ENCODE data around the gene MINK1. TPM values are rescaled to one million over a fixed set of nuclear protein-coding genes. Genes with fewer than 3 reads are reported as not detected.
A peak's percentile ranks its signal among the peaks of the same experiment; 100 is the strongest.

The MINK1 gene
- total and polyA plus RNA-seq, 2 of the 13 experiments (the other 11 are each of a cell fraction or from before 2014, with no cell fraction given), result 17.2 to 63.9 TPM

GRCh38 chr17:4944554-4945175, 111.5 kb downstream of the MINK1 start (continued):
- peak; percentile 24; the same call in 1 of the 2 replicates for TF ChIP-seq AKAP8 (CRISPR knock-in tag; IDR thresholded peaks at IDR 0.05)
- no peak for TF ChIP-seq ATF6 (CRISPR knock-in tag; conservative IDR thresholded peaks at IDR 0.05)
- TF ChIP-seq AGO2 (optimal IDR thresholded peaks at IDR 0.05; ENCODE audit: low read depth, low read length), result peak; percentile 79
- TF ChIP-seq AGO1 (IDR thresholded peaks at IDR 0.05; ENCODE audit: low read depth, low read length, poor library complexity, severe bottlenecking), result peak; percentile 70
- no peak for TF ChIP-seq GATAD1 (CRISPR knock-in tag; IDR thresholded peaks at IDR 0.05)
- TF ChIP-seq KDM2A (CRISPR knock-in tag; IDR thresholded peaks at IDR 0.05; ENCODE audit: borderline replicate concordance, low read depth), result no peak
- TF ChIP-seq AKNA (CRISPR knock-in tag; IDR thresholded peaks at IDR 0.05; ENCODE audit: borderline replicate concordance), result no peak
- no peak for TF ChIP-seq MTF2 (CRISPR knock-in tag; IDR thresholded peaks at IDR 0.05; ENCODE audit: borderline replicate concordance)
- no peak for TF ChIP-seq ZNF224 (CRISPR knock-in tag; IDR thresholded peaks at IDR 0.05)
- TF ChIP-seq GABPB1 (CRISPR knock-in tag; IDR thresholded peaks at IDR 0.05), result 0 out of 2 replicates have a peak, but pooled peaks have one; percentile 6
- TF ChIP-seq REPIN1 (CRISPR knock-in tag; IDR thresholded peaks at IDR 0.05; ENCODE audit: borderline replicate concordance, low read depth), result no peak
- TF ChIP-seq DMTF1 (CRISPR knock-in tag; IDR thresholded peaks at IDR 0.05), result no peak
- TF ChIP-seq ZFP91 (CRISPR knock-in tag; IDR thresholded peaks at IDR 0.05; ENCODE audit: borderline replicate concordance), result peak; percentile 34; the same call in 1 of the 2 replicates
- TF ChIP-seq HNRNPUL1 (IDR thresholded peaks at IDR 0.05; ENCODE audit: low read depth, low read length), result no peak
- TF ChIP-seq POLR2G (IDR thresholded peaks at IDR 0.05; ENCODE audit: low read depth, low read length), result peak; percentile 75
- peak; percentile 70; the same call in 1 of the 2 replicates for TF ChIP-seq PAF1 (CRISPR knock-in tag; IDR thresholded peaks at IDR 0.05)
- peak; percentile 76 for TF ChIP-seq POLR2AphosphoS5 (IDR thresholded peaks at IDR 0.05; ENCODE audit: low read depth, low read length)
